Measurements from ENCODE around the gene KRTAP19-5.
"Not testable (repeated sequence)": the region's sequence is repeated elsewhere in the genome, so short reads cannot be mapped to it uniquely, and the experiment has no call there.

Gene KRTAP19-5

GRCh38 chr21:30502041-30502440 lies at the start of gene KRTAP19-5:
KRTAP19-5 (minus strand) TSS chr21:30502141; CDS start chr21:30502090, 51 bp downstream.
- no peak for DNase-seq (ENCODE audit: low read depth in 3 of 3)

GRCh38 chr21:30541764-30542163 lies 39.8 kb upstream of the KRTAP19-5 start, which contains the start of gene KRTAP19-6:
KRTAP19-6 (minus strand) TSS chr21:30541864; CDS start chr21:30541833, 31 bp downstream.
- no peak for DNase-seq (ENCODE audit: low read depth in 3 of 3)

GRCh38 chr21:30518876-30519275 lies 16.9 kb upstream of the KRTAP19-5 start:
- DNase-seq (ENCODE audit: low read depth in 3 of 3): no peak

GRCh38 chr21:30515681-30516080 lies 13.7 kb upstream of the KRTAP19-5 start:
- DNase-seq (ENCODE audit: low read depth in 3 of 3): no peak

- not testable (repeated sequence) for DNase-seq (ENCODE audit: low read depth in 3 of 3)
These were observed 3.8 kb upstream of the KRTAP19-5 start for GRCh38 chr21:30505621-30506205.

GRCh38 chr21:30497065-30497464 lies 4.9 kb downstream of the KRTAP19-5 start, which contains the start of gene KRTAP19-4:
KRTAP19-4 (minus strand) TSS chr21:30497165; CDS start chr21:30497110, 55 bp downstream.
- DNase-seq (ENCODE audit: low read depth in 3 of 3): no peak

- no peak for DNase-seq (ENCODE audit: low read depth in 3 of 3)
These were observed 9.9 kb downstream of the KRTAP19-5 start, which contains the start of gene KRTAP19-3 for GRCh38 chr21:30491963-30492428. KRTAP19-3 (minus strand) TSS chr21:30492013; CDS start chr21:30491957, 56 bp downstream.

GRCh38 chr21:30487336-30487735 lies 14.6 kb downstream of the KRTAP19-5 start, which contains the start of gene KRTAP19-2:
KRTAP19-2 (minus strand) TSS chr21:30487436; CDS start chr21:30487348, 88 bp downstream.
- DNase-seq (ENCODE audit: low read depth in 3 of 3): no peak

GRCh38 chr21:30486180-30486579 lies 15.8 kb downstream of the KRTAP19-5 start:
- DNase-seq (ENCODE audit: low read depth in 3 of 3): no peak

GRCh38 chr21:30482130-30482529 lies 19.8 kb downstream of the KRTAP19-5 start:
- DNase-seq (ENCODE audit: low read depth in 3 of 3): no peak

GRCh38 chr21:30480145-30480544 lies 21.8 kb downstream of the KRTAP19-5 start, which contains the start of gene KRTAP19-1:
KRTAP19-1 (minus strand) TSS chr21:30480367; CDS start chr21:30480317, 50 bp downstream.
- no peak for DNase-seq (ENCODE audit: low read depth in 3 of 3)

GRCh38 chr21:30479259-30479658 lies 22.7 kb downstream of the KRTAP19-5 start:
- no peak for DNase-seq (ENCODE audit: low read depth in 3 of 3)

GRCh38 chr21:30478004-30478403 lies 23.9 kb downstream of the KRTAP19-5 start:
- no peak for DNase-seq (ENCODE audit: low read depth in 3 of 3)

- DNase-seq (ENCODE audit: low read depth in 3 of 3): no peak
These were observed 32.8 kb downstream of the KRTAP19-5 start for GRCh38 chr21:30468900-30469714.

- no peak for DNase-seq (ENCODE audit: low read depth in 3 of 3)
These were observed 38.2 kb downstream of the KRTAP19-5 start for GRCh38 chr21:30463713-30464112.

All from stimulated activated CD4-positive, alpha-beta T cell treated with anti-CD3 and anti-CD28 coated beads, TNF-alpha, amount 100 ng/mL, for 4 hours (primary cell).